GM12872 (cell line): ENCODE measurements around the gene ADAMTS12.

Source experiments
- TF ChIP-seq, protein P1 (sequence below): IDR thresholded peaks from 3 replicates; pipeline ENCODE4 v1.5.1; 2011; ENCODE audit warnings: low read depth, mild to moderate bottlenecking, low read length, moderate library complexity; ENCODE audit not compliant: insufficient read depth

Gene ADAMTS12

DNA sequence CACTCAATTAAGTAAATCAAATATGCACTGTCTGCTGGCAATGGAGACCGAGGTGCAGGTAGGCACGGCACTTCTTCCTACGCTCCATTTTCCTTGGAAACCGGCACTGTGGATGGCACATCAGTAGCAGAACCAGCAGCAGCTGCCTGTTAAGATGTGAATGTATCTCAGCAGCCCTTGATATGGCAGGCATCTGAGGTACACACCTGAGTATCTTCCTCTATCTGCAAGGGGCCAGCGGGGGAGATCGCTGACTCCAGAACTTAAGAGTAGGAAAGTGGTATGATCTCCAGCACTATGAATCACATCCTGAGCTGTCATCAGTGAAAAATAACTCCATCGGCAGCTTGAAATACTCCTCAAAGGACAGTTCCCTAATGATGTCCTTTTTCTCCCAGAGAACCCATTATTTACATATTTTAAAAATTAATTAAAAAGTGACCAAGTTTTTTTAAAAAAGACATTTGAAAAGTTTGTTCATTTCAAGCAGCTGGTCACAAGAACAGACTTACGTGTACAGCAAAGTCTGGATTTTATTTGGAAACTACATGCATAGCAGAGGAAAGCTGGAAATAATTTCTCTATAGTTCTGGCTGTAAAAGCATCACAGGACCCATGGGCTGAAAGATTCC lies 97.1 kb downstream of the ADAMTS12 start:
- TF ChIP-seq, protein P1, sequence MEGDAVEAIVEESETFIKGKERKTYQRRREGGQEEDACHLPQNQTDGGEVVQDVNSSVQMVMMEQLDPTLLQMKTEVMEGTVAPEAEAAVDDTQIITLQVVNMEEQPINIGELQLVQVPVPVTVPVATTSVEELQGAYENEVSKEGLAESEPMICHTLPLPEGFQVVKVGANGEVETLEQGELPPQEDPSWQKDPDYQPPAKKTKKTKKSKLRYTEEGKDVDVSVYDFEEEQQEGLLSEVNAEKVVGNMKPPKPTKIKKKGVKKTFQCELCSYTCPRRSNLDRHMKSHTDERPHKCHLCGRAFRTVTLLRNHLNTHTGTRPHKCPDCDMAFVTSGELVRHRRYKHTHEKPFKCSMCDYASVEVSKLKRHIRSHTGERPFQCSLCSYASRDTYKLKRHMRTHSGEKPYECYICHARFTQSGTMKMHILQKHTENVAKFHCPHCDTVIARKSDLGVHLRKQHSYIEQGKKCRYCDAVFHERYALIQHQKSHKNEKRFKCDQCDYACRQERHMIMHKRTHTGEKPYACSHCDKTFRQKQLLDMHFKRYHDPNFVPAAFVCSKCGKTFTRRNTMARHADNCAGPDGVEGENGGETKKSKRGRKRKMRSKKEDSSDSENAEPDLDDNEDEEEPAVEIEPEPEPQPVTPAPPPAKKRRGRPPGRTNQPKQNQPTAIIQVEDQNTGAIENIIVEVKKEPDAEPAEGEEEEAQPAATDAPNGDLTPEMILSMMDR, result no peak

DNA sequence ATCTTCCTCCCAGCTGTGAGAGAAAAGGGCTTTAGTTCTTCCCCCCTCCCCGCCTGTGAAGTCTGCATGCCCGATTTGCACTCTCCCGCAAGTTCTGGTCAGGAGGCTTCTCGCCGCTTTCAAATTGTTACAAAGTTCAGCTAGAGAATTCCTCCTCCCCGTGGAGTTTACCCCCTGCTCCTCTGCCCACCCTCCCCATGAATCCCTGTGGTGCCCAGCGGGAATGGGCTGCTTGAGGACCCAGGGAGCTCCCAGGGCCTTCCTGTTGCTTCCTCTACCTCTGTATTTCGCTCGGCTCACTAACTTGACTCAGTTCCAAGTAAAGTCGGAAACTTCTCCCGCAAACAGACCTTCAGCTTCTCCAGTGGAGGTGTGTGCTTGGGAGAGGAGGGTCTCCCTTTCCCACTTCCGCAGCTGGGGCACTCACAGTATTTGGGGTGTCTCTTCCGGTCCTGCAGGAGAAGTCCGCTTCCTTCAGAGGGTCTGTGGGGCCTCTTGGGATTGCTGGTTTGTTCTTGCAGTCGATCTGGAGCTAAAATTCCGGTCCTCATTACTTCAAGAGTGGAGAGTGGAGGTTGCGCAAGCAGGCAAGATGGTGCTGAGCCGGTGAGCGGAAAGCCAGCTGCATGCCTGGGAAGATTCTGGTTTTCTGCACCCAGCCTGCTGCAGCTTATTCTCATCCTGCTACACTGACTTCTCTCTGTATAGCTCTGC lies 97.8 kb downstream of the ADAMTS12 start:
- TF ChIP-seq, protein P1, result no peak

DNA sequence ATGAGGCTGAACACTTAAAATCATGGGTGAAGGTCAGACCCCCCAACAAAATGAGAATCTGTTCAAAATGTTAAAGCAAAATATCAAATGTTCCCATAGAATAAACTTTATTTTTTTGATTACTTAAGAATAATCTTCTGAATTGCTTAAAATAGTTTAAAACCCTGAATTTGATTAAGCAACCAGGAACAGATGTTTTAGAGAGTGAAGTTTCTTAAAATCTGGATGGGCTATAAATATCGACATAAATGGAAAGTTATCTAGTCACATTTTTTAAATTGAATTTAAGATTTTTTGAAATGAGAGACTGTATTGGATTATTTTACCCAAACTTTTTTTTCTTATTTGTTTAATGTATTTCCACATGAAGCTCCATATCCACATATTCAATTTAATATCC lies 98.5 kb downstream of the ADAMTS12 start:
- TF ChIP-seq, protein P1, result no peak

DNA sequence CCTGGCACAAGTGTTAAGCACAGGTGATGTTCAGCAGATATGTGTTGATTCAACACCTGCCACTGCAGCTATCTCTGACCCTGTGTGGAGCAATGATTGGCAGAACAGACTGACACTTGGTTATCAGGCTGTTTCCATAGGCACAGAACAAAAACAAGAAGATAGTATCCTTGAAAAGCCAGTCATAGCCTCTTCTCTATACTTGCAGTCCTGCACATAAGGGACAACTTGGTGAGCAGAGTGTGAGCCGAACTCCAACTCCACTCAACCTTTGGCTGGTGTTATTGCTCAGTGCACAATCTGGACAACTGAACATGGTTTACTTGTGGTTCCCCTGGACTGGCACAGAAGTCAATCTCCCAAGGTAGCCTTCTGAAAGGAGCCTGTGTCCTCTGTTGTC lies 99.2 kb downstream of the ADAMTS12 start:
- TF ChIP-seq, protein P1, result no peak

DNA sequence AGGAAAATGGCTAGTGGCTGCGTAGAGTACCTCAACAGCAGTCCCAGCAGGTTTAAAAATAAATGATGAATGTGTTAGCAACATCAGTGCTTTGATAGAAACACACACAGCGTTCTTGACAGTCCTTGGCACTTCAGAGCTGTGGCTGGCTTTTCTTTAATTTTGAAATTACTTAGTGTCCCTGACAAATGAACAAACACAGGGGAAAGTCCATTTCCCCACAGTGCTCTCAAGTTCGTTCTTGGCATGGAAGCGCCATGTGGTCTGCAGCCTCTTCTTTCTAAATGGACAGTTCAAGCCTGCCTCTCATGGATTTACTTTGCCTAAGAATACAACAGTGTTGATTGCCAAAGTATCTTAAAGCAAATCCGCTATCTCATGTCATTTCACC lies 102.2 kb downstream of the ADAMTS12 start:
- TF ChIP-seq, protein P1, result no peak

DNA sequence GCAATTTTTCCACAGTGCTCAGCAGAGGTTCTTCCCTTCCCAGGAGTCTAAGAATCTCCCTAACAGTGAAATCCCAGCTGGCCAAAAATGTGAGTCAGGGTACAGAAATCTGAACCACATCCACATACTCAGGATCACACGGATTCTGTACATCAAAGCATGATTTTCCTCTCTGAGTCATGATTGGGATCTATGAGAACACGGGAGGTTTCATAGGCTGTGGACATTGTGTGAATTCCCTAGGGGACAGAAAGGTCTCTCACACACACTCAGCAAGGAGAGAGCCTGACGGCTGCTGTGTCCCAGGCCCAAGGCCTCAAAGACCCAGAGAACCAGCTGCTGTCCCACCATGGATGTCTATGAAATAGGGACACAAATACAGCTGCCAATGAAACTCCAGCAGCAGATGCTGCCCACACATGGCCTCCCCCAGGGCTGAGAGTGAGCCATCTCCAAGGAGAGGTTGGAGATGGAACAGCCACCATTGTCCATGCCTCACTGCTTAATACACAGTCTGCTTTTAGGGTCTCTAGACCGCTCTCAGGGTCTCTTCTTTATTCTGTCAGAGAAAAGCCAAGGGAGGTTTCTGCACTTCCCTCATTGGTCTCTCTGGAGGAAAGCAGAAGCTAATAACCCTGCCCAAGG lies 102.7 kb downstream of the ADAMTS12 start:
- TF ChIP-seq, protein P1, result no peak

DNA sequence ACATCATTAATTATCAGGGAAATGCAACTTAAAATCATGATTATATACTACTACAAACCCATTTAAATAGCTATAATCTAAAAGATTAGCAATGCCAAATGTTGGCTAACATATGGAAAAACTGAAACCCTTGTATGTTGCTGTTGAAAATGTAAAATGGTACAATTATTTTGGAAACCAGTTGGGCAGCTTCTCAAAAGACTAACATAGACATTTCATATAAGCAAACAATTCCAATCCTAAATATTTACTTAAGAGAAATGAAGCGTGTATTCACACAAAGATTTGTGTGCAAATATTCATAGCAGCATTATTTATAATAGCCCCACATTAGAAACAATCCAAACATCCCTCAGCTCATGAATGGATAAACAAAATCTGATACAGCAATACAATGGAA lies 106.2 kb downstream of the ADAMTS12 start:
- TF ChIP-seq, protein P1, result no peak
